Measurements from ENCODE around the gene ILK.

Gene ILK

GRCh38 chr11:6588018-6588417 lies 15.6 kb upstream of the ILK start:
- Mint-ChIP-seq H3K36me3 (peaks cover 72% of the 10 kb centered on the region), H3K27ac (no peak overlapping the region), H3K9me3 (peaks cover 10% of the 10 kb centered on the region), H3K4me1 (no peaks in the 10 kb centered on the region), H3K4me3 (no peak overlapping the region), H3K27me3 (no peaks in the 10 kb centered on the region)
- ATAC-seq = no peak

- Mint-ChIP-seq H3K9me3 (no peaks in the 10 kb centered on the region), H3K27ac (no peak overlapping the region), H3K27me3 (no peaks in the 10 kb centered on the region), H3K4me3 (no peak overlapping the region), H3K4me1 (peaks cover 15% of the 10 kb centered on the region), H3K36me3 (peaks cover 69% of the 10 kb centered on the region)
- ATAC-seq = no peak
Measured at GRCh38 chr11:6594142-6594768, 9.3 kb upstream of the ILK start.

DNA sequence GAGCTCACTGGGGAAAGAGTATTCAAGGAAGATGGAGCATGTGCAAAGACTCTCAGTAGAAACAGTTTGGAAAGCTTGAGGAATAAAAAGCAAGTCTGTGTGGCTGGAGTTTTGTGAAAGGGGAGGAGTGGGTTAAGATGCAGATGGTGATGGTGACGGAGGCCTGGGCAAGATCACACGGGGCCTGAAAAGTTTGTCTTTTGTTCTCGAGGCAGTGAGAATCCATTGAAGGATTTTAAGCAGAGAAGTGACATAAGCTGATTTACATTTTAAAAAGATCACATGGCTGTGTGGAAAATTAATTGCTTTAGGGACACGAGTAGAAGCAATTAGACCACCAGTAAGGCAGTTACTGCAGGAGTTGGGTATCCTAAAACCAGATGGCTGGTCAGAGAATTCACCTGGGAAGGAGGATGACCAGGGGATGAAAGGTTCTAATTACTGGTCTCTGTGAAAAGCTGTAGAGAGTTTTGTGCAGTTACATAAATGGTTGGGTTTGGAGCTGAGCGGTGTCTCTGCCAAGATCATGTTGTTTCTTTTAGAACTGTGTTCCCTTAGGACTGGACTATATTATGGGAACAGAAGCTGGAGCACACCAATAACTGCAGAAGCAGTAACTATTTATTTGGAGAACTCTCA lies 7.2 kb upstream of the ILK start:
- no peak for ATAC-seq
- Mint-ChIP-seq H3K27ac (no peak overlapping the region), H3K4me3 (no peak overlapping the region), H3K9me3 (no peaks in the 10 kb centered on the region), H3K27me3 (no peaks in the 10 kb centered on the region), H3K4me1 (peaks cover 18% of the 10 kb centered on the region), H3K36me3 (peaks cover 67% of the 10 kb centered on the region)

DNA sequence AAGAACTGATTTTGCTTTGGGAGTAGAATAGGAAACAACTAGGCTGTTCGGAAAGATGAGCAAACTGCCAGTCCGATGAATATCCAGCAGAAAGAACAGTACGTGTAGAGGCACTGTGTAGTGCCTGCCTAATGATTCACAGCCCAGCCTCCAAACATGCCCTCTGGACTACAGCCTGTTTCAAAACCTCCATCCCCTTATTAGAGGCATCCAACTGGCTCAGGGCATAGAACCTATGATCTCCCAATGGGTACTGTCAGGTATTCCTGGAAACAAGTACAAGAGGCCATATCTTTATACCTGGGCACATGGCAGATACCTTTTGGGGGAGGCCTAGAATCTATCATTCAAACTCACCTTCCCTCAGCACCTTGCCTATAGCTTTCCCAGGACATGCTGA lies 5.0 kb upstream of the ILK start:
- no peaks in the 10 kb centered on the region for H3K27me3 Mint-ChIP-seq
- peaks cover 18% of the 10 kb centered on the region for H3K4me1 Mint-ChIP-seq
- H3K36me3 Mint-ChIP-seq = peaks cover 58% of the 10 kb centered on the region
- no peak overlapping the region for H3K4me3 Mint-ChIP-seq
- ATAC-seq = no peak
- H3K27ac Mint-ChIP-seq = no peak overlapping the region
- H3K9me3 Mint-ChIP-seq = no peaks in the 10 kb centered on the region

- H3K4me1 Mint-ChIP-seq = peaks cover 14% of the 10 kb centered on the region
- H3K27ac Mint-ChIP-seq = no peak overlapping the region
- H3K27me3 Mint-ChIP-seq = no peaks in the 10 kb centered on the region
- H3K4me3 Mint-ChIP-seq = no peak overlapping the region
- H3K9me3 Mint-ChIP-seq = no peaks in the 10 kb centered on the region
- ATAC-seq = no peak
- H3K36me3 Mint-ChIP-seq = peaks cover 49% of the 10 kb centered on the region
Measured at GRCh38 chr11:6599449-6599848, 4.1 kb upstream of the ILK start.

- Mint-ChIP-seq H3K36me3 (peaks cover 46% of the 10 kb centered on the region), H3K27me3 (no peaks in the 10 kb centered on the region), H3K4me3 (no peak overlapping the region), H3K9me3 (no peaks in the 10 kb centered on the region), H3K4me1 (peaks cover 13% of the 10 kb centered on the region), H3K27ac (no peak overlapping the region)
- no peak for ATAC-seq
Measured at GRCh38 chr11:6599881-6600390, 3.6 kb upstream of the ILK start.

DNA sequence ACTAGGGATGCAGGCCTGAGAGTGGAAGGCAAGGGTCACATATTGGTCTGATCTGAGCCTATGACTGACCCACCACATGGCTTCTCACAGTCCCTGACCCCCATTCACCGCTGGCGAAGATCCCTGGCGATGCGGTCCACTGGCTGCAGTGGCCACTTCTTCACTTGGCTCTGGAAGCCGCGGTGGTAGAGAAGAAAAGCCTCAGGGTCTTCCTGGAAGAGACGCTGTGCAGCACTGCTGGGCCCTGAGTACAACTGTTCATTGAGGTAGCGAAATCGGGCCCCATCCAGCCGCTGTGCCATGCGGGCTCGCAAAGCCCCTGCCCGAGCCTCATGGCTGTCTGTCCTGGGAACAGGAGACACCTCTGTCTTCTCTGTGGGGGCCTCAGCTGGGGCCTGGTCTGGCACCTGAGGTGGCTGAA lies 2.5 kb upstream of the ILK start:
- H3K4me3 Mint-ChIP-seq = no peak overlapping the region
- no peak for ATAC-seq
- no peak overlapping the region for H3K27ac Mint-ChIP-seq
- H3K36me3 Mint-ChIP-seq = peaks cover 41% of the 10 kb centered on the region
- H3K9me3 Mint-ChIP-seq = no peaks in the 10 kb centered on the region
- no peaks in the 10 kb centered on the region for H3K27me3 Mint-ChIP-seq
- H3K4me1 Mint-ChIP-seq = peaks cover 17% of the 10 kb centered on the region

- H3K27ac Mint-ChIP-seq = no peak overlapping the region
- no peaks in the 10 kb centered on the region for H3K9me3 Mint-ChIP-seq
Measured at GRCh38 chr11:6602096-6602940, 1.3 kb upstream of the ILK start.

GRCh38 chr11:6604081-6604626 lies 580 bp downstream of the ILK start:
- peak; percentile 72 for ATAC-seq
- Mint-ChIP-seq H3K4me1 (peaks cover 24% of the 10 kb centered on the region), H3K9me3 (no peaks in the 10 kb centered on the region), H3K36me3 (peaks cover 34% of the 10 kb centered on the region), H3K27me3 (no peaks in the 10 kb centered on the region), H3K27ac (no peak overlapping the region), H3K4me3 (no peak overlapping the region)

More at GRCh38 chr11:6602096-6602940, 1.3 kb upstream of the ILK start:
- H3K4me1 Mint-ChIP-seq = peaks cover 26% of the 10 kb centered on the region
- H3K4me3 Mint-ChIP-seq = peak overlapping the region; percentile 39
- H3K27me3 Mint-ChIP-seq = no peaks in the 10 kb centered on the region
- no peak for ATAC-seq
- peaks cover 40% of the 10 kb centered on the region for H3K36me3 Mint-ChIP-seq

GRCh38 chr11:6604790-6605189 lies 1.2 kb downstream of the ILK start:
- Mint-ChIP-seq H3K27ac (no peak overlapping the region), H3K27me3 (no peaks in the 10 kb centered on the region), H3K4me1 (peaks cover 25% of the 10 kb centered on the region), H3K9me3 (no peaks in the 10 kb centered on the region), H3K36me3 (peaks cover 35% of the 10 kb centered on the region), H3K4me3 (no peak overlapping the region)
- no peak for ATAC-seq

DNA sequence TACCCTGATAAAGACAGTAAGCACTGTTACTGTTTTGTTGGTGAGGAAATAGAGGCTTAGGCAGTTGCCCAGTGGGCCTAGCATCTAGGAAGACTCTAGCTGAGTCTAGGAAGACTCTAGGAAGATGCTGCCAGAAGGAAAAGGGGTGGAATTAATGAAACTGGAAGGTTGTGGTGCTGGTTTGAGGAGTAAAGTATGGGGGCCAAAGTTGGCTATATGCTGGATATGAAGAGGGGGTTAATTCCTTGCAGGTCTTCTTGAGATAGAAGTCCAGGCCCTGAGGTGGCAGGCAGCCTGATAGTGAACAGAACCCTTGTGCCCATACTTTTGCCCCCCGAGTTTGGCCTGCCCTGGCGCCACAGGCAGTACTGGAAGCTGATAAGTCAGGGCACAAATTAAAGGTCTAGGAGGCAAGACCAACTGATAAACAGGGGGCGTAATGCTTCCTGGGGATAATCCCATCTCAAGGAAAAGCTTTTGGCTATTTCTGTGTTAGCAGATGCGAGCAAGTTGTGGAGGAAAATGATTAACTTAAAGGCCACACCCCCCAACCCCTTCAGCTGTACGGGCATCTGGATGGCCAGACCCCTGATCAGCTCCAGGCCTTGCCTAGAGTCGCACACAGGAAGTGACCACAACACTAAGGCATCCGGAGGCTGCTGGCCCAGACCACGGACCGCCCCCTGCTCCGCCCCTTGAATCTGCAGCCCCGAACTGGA lies 3.1 kb downstream of the ILK start:
- H3K4me3 Mint-ChIP-seq = peak overlapping the region; percentile 48
- no peak overlapping the region for H3K27ac Mint-ChIP-seq
- ATAC-seq = peak; percentile 63
- H3K9me3 Mint-ChIP-seq = no peaks in the 10 kb centered on the region
- no peaks in the 10 kb centered on the region for H3K27me3 Mint-ChIP-seq
- H3K36me3 Mint-ChIP-seq = peaks cover 47% of the 10 kb centered on the region
- peaks cover 43% of the 10 kb centered on the region for H3K4me1 Mint-ChIP-seq

- Mint-ChIP-seq H3K4me3 (peak overlapping the region; percentile 48), H3K27me3 (no peaks in the 10 kb centered on the region), H3K36me3 (peaks cover 42% of the 10 kb centered on the region), H3K4me1 (peaks cover 43% of the 10 kb centered on the region), H3K27ac (no peak overlapping the region), H3K9me3 (no peaks in the 10 kb centered on the region)
- ATAC-seq = no peak
Measured at GRCh38 chr11:6607190-6607795, 3.7 kb downstream of the ILK start.

DNA sequence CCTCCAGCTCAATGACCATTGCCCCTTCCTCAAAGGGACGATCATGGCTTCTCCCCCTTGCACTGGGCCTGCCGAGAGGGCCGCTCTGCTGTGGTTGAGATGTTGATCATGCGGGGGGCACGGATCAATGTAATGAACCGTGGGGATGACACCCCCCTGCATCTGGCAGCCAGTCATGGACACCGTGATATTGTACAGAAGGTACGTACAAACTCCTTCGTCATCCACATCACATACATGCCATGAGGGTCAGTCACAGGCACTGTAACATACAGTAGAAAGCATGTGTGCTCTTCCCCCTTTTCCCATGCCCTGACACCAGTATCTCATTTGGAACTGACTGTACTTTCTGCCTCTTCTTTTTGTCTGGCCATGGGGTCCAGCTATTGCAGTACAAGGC lies 4.4 kb downstream of the ILK start:
- no peaks in the 10 kb centered on the region for H3K9me3 Mint-ChIP-seq
- peaks cover 43% of the 10 kb centered on the region for H3K4me1 Mint-ChIP-seq
- H3K27ac Mint-ChIP-seq = no peak overlapping the region
- H3K36me3 Mint-ChIP-seq = peaks cover 42% of the 10 kb centered on the region
- no peak for ATAC-seq
- no peaks in the 10 kb centered on the region for H3K27me3 Mint-ChIP-seq
- no peak overlapping the region for H3K4me3 Mint-ChIP-seq

- Mint-ChIP-seq H3K27ac (no peak overlapping the region), H3K4me1 (peaks cover 43% of the 10 kb centered on the region)
Measured at GRCh38 chr11:6608726-6609501, 5.3 kb downstream of the ILK start.

More at GRCh38 chr11:6608726-6609501, 5.3 kb downstream of the ILK start:
- Mint-ChIP-seq H3K9me3 (no peaks in the 10 kb centered on the region), H3K4me3 (no peak overlapping the region), H3K36me3 (peaks cover 42% of the 10 kb centered on the region), H3K27me3 (no peaks in the 10 kb centered on the region)
- ATAC-seq = no peak
